Esophagus squamous epithelium (tissue), 4 donors: ENCODE results near the gene FYN.

Experiments used
- POLR2A ChIP-seq, 4 donors: fragments of 450-650 bp; IDR thresholded peaks; one replicate each; pipeline ENCODE4 v1.6.1; 2017; ENCODE audit warnings: antibody characterized with exemption in 4 of 4, mild to moderate bottlenecking in 4 of 4, moderate library complexity in 3 of 4
- TF ChIP-seq, protein P1 (sequence below), 6 experiments: fragments of 450-650 bp in 4 of 6; fragments of 200-600 bp in 2 of 6; sonication (generic) in 2 of 6; IDR thresholded peaks; one replicate each; pipeline ENCODE4 v1.5.1; 2016 to 2019; ENCODE audit warnings: antibody characterized with exemption in 6 of 6, mild to moderate bottlenecking in 4 of 6, moderate library complexity in 4 of 6

- TF ChIP-seq, protein P1, sequence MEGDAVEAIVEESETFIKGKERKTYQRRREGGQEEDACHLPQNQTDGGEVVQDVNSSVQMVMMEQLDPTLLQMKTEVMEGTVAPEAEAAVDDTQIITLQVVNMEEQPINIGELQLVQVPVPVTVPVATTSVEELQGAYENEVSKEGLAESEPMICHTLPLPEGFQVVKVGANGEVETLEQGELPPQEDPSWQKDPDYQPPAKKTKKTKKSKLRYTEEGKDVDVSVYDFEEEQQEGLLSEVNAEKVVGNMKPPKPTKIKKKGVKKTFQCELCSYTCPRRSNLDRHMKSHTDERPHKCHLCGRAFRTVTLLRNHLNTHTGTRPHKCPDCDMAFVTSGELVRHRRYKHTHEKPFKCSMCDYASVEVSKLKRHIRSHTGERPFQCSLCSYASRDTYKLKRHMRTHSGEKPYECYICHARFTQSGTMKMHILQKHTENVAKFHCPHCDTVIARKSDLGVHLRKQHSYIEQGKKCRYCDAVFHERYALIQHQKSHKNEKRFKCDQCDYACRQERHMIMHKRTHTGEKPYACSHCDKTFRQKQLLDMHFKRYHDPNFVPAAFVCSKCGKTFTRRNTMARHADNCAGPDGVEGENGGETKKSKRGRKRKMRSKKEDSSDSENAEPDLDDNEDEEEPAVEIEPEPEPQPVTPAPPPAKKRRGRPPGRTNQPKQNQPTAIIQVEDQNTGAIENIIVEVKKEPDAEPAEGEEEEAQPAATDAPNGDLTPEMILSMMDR (IDR thresholded peaks at IDR 0.05): no peak
- TF ChIP-seq POLR2A (IDR thresholded peaks at IDR 0.05): no peak
Observed at GRCh38 chr6:111615916-111616612, 257.2 kb downstream of the FYN start.
